ENCODE data around the gene DOCK2.

The DOCK2 gene

DNA sequence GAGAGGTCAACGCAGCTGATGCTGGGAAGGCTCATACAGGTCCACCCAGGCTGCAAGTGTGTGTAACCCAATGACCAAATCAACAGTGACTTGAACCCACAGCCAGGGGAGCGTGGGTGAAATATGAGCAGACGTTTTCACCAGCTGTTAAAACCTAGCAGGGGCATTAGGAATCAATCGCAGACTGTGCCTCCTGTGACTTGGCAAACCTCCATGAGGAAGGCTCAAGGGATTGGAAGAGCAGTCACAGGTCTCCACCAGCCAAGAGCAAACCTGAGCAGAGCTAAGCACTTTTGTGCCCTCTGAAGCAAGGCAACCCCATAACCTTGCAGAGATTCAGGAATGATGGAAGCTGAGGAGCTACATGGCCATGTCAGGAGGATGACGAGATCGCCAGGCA lies 317.7 kb downstream of the DOCK2 start:
- H3K79me2 ChIP-seq (ENCODE audit: control insufficient read depth, low read length): no peaks in the 10 kb centered on the region
- no peaks in the 10 kb centered on the region for H3K9me2 ChIP-seq (replicated peaks; ENCODE audit: control insufficient read depth, low read length)
- no peak overlapping the region for H3K27ac ChIP-seq (ENCODE audit: low read depth, low read length)
- no peaks in the 10 kb centered on the region for H4K20me1 ChIP-seq (ENCODE audit: control insufficient read depth, insufficient read depth, low read depth, low read length)
- H3F3A ChIP-seq (ENCODE audit: control insufficient read depth, insufficient read depth): no peaks in the 10 kb centered on the region
- no peaks in the 10 kb centered on the region for H3K4me1 ChIP-seq (ENCODE audit: control insufficient read depth, low read length)
- no peak overlapping the region for H3K4me2 ChIP-seq (ENCODE audit: low read length)
- TF ChIP-seq, protein P1, sequence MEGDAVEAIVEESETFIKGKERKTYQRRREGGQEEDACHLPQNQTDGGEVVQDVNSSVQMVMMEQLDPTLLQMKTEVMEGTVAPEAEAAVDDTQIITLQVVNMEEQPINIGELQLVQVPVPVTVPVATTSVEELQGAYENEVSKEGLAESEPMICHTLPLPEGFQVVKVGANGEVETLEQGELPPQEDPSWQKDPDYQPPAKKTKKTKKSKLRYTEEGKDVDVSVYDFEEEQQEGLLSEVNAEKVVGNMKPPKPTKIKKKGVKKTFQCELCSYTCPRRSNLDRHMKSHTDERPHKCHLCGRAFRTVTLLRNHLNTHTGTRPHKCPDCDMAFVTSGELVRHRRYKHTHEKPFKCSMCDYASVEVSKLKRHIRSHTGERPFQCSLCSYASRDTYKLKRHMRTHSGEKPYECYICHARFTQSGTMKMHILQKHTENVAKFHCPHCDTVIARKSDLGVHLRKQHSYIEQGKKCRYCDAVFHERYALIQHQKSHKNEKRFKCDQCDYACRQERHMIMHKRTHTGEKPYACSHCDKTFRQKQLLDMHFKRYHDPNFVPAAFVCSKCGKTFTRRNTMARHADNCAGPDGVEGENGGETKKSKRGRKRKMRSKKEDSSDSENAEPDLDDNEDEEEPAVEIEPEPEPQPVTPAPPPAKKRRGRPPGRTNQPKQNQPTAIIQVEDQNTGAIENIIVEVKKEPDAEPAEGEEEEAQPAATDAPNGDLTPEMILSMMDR (IDR thresholded peaks at IDR 0.05; ENCODE audit: low read depth, low read length, poor library complexity, severe bottlenecking): no peak
- H3K9me3 ChIP-seq (ENCODE audit: control insufficient read depth, insufficient read depth, low read length): no peaks in the 10 kb centered on the region
- no peak overlapping the region for H3K4me3 ChIP-seq (ENCODE audit: low read length)
- H3K27me3 ChIP-seq (ENCODE audit: control insufficient read depth, low read length): no peaks in the 10 kb centered on the region
- H3K36me3 ChIP-seq (ENCODE audit: control insufficient read depth, low read length): no peaks in the 10 kb centered on the region

DNA sequence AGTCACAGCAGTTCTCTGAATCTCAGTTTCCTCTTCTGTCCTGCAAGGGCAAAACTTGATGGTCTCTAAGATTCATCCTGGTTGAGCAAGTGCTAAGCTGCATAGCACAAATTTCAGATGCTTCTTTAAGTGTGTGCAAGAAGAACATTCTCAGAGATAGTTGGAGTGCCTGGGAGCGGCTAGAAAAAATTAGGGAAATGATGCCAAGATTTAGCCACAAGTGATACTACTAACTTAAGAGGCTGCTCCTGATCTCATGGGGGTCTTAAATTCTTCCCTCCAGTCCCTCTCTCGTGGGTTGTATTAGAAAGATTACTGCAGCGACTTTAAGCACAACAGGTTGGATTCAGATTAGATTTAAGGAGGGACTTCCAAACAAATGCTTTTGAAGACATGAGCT lies 319.1 kb downstream of the DOCK2 start:
- Histone ChIP-seq H3K36me3 (ENCODE audit: control insufficient read depth, low read length) (no peaks in the 10 kb centered on the region), H3K4me2 (ENCODE audit: low read length) (no peak overlapping the region), H3K4me1 (ENCODE audit: control insufficient read depth, low read length) (no peaks in the 10 kb centered on the region), H3K79me2 (ENCODE audit: control insufficient read depth, low read length) (no peaks in the 10 kb centered on the region), H3K27ac (ENCODE audit: low read depth, low read length) (no peak overlapping the region), H3K27me3 (ENCODE audit: control insufficient read depth, low read length) (no peaks in the 10 kb centered on the region), H3K9me3 (ENCODE audit: control insufficient read depth, insufficient read depth, low read length) (no peaks in the 10 kb centered on the region), H3K9me2 (replicated peaks; ENCODE audit: control insufficient read depth, low read length) (no peaks in the 10 kb centered on the region), H3F3A (ENCODE audit: control insufficient read depth, insufficient read depth) (no peaks in the 10 kb centered on the region), H4K20me1 (ENCODE audit: control insufficient read depth, insufficient read depth, low read depth, low read length) (no peaks in the 10 kb centered on the region), H3K4me3 (ENCODE audit: low read length) (no peak overlapping the region)
- TF ChIP-seq, protein P1 (IDR thresholded peaks at IDR 0.05; ENCODE audit: low read depth, low read length, poor library complexity, severe bottlenecking): no peak
- no peak for TF ChIP-seq EZH2phosphoT487 (IDR thresholded peaks at IDR 0.05; ENCODE audit: borderline replicate concordance, low read length)

DNA sequence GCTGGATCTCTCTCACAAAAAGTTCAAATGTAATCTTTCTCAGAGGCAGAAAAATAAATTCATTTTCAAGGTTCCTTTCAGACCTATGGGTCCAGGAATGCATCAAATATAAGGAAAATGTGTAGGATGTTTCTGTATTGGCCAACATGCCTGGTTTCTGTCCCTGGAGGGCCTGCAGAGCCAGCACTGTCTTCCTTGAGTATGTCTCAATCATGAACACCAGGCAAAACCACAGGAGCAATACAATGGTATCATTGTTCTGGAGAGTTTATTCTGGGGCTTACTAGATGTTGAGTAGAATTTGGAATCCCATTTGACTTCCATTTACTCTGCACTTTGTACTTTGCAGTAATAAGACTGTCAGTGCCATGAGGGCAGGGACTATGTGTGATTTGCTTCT lies 319.7 kb downstream of the DOCK2 start:
- no peaks in the 10 kb centered on the region for H3K27me3 ChIP-seq (ENCODE audit: control insufficient read depth, low read length)
- no peaks in the 10 kb centered on the region for H3F3A ChIP-seq (ENCODE audit: control insufficient read depth, insufficient read depth)
- H3K36me3 ChIP-seq (ENCODE audit: control insufficient read depth, low read length): no peaks in the 10 kb centered on the region
- H3K27ac ChIP-seq (ENCODE audit: low read depth, low read length): no peak overlapping the region
- no peaks in the 10 kb centered on the region for H4K20me1 ChIP-seq (ENCODE audit: control insufficient read depth, insufficient read depth, low read depth, low read length)
- H3K4me1 ChIP-seq (ENCODE audit: control insufficient read depth, low read length): no peaks in the 10 kb centered on the region
- H3K79me2 ChIP-seq (ENCODE audit: control insufficient read depth, low read length): no peaks in the 10 kb centered on the region
- TF ChIP-seq EZH2phosphoT487 (IDR thresholded peaks at IDR 0.05; ENCODE audit: borderline replicate concordance, low read length): no peak
- TF ChIP-seq, protein P1 (IDR thresholded peaks at IDR 0.05; ENCODE audit: low read depth, low read length, poor library complexity, severe bottlenecking): no peak
- H3K9me2 ChIP-seq (replicated peaks; ENCODE audit: control insufficient read depth, low read length): no peaks in the 10 kb centered on the region
- no peak overlapping the region for H3K4me2 ChIP-seq (ENCODE audit: low read length)
- H3K4me3 ChIP-seq (ENCODE audit: low read length): no peak overlapping the region
- no peaks in the 10 kb centered on the region for H3K9me3 ChIP-seq (ENCODE audit: control insufficient read depth, insufficient read depth, low read length)

DNA sequence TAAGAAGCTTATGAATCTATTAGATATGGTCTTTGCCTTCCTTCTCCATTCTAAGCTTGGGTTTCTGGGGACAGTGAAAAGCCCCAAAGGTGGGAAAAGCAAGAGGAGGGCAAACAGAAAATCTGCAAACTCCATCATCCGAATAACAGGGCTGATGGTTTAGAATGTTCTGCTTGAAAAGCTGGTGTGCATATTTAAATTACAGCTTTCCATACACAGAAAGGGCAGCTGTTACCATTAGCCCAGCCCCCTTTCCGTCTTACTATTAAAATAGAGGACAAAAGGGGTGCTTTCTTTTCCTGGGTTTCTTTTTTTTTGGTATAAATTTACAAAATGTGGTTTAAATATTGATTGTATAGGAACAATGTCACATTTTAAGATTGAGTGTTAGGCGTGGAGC lies 321.2 kb downstream of the DOCK2 start:
- Histone ChIP-seq H3K27ac (ENCODE audit: low read depth, low read length) (no peak overlapping the region), H3K79me2 (ENCODE audit: control insufficient read depth, low read length) (no peaks in the 10 kb centered on the region), H3F3A (ENCODE audit: control insufficient read depth, insufficient read depth) (no peaks in the 10 kb centered on the region), H3K36me3 (ENCODE audit: control insufficient read depth, low read length) (no peaks in the 10 kb centered on the region), H3K9me2 (replicated peaks; ENCODE audit: control insufficient read depth, low read length) (no peaks in the 10 kb centered on the region), H3K4me3 (ENCODE audit: low read length) (no peak overlapping the region), H3K4me2 (ENCODE audit: low read length) (no peak overlapping the region), H3K27me3 (ENCODE audit: control insufficient read depth, low read length) (no peaks in the 10 kb centered on the region), H3K4me1 (ENCODE audit: control insufficient read depth, low read length) (no peaks in the 10 kb centered on the region), H4K20me1 (ENCODE audit: control insufficient read depth, insufficient read depth, low read depth, low read length) (no peaks in the 10 kb centered on the region), H3K9me3 (ENCODE audit: control insufficient read depth, insufficient read depth, low read length) (no peaks in the 10 kb centered on the region)
- TF ChIP-seq, protein P1 (IDR thresholded peaks at IDR 0.05; ENCODE audit: low read depth, low read length, poor library complexity, severe bottlenecking): no peak
- no peak for TF ChIP-seq EZH2phosphoT487 (IDR thresholded peaks at IDR 0.05; ENCODE audit: borderline replicate concordance, low read length)

Data from DOHH2 (cell line).